GM12878 (cell line): ENCODE results near the gene ZDHHC14. TPM values are rescaled to one million over a fixed set of nuclear protein-coding genes. Genes with fewer than 3 reads are reported as not detected.

Source experiments
- ATF7 ChIP-seq: fragments of 450-650 bp; IDR thresholded peaks from 2 replicates; pipeline ENCODE4 v1.6.1; 2016; ENCODE audit warnings: low read depth, mild to moderate bottlenecking
- BRCA1 ChIP-seq: IDR thresholded peaks from 2 replicates; pipeline ENCODE4 v1.6.1; 2011; ENCODE audit warnings: low read depth, low read length, improper control_type of control experiment
- CBX5 ChIP-seq: sonication (generic); IDR thresholded peaks from 2 replicates; pipeline ENCODE4 v1.6.1; 2016; ENCODE audit warnings: low read depth, moderate library complexity, mild to moderate bottlenecking, inconsistent platforms
- E2F8 ChIP-seq: fragments of 450-650 bp; IDR thresholded peaks from 2 replicates; pipeline ENCODE4 v1.6.1; 2018; ENCODE audit warnings: mild to moderate bottlenecking, low read depth, moderate library complexity; ENCODE audit not compliant: partially characterized antibody
- EED ChIP-seq: sonication (generic); IDR thresholded peaks from 2 replicates; pipeline ENCODE4 v1.6.1; 2016; ENCODE audit warnings: antibody characterized with exemption, low read depth
- FOS ChIP-seq: IDR thresholded peaks from 3 replicates; pipeline ENCODE4 v1.6.1; 2011; ENCODE audit warnings: borderline replicate concordance; ENCODE audit not compliant: insufficient read length; ENCODE audit errors: extremely low read depth
- PKNOX1 ChIP-seq: fragments of 450-650 bp; IDR thresholded peaks from 2 replicates; pipeline ENCODE4 v1.6.1; 2016; ENCODE audit warnings: mild to moderate bottlenecking
- PRDM15 ChIP-seq: fragments of 450-650 bp; formaldehyde crosslinking; IDR thresholded peaks from 2 replicates; pipeline ENCODE4 v1.4.0; 2020; ENCODE audit warnings: mild to moderate bottlenecking, moderate library complexity
- SMC3 ChIP-seq: IDR thresholded peaks from 2 replicates; pipeline ENCODE4 v1.6.1; 2011; ENCODE audit warnings: low read length, improper control_type of control experiment, borderline replicate concordance
- STAT3 ChIP-seq: IDR thresholded peaks from 2 replicates; pipeline ENCODE4 v1.6.1; 2011; ENCODE audit warnings: low read depth, low read length, improper control_type of control experiment
- polyA plus RNA-seq, 11 experiments: library from polyadenylated mRNA; depleted of rRNA in 4 of 11; unstranded in 6 of 11; stranded (reverse) in 5 of 11; fragments of >200 nt; fragmentation: Nextera tagmentation in 4 of 11; fragmentation: Illumina TruSeq in 1 of 11; extraction: Ambion mirVana in 4 of 11; extraction: Trizol in 1 of 11; gene quantifications; 1 replicate in 1 of 11; 2 replicates in 10 of 11; pipeline versions ENCODE4 v1.2.1 to v1.2.3, GENCODE V29; 2011 to 2016; ENCODE audit warnings: inconsistent platforms in 2 of 11, missing spikeins in 2 of 11, low read depth in 1 of 11
- total RNA-seq, 4 experiments: library from RNA; depleted of rRNA in 3 of 4; stranded (reverse); fragments of >200 nt in 3 of 4; fragmentation: Illumina TruSeq in 1 of 4; extraction: Trizol in 1 of 4; gene quantifications; 2 replicates each; pipeline versions ENCODE4 v1.2.1 to v1.2.3, GENCODE V29; 2013 to 2021
- TF ChIP-seq, protein P1 (sequence below): fragments of 450-650 bp; IDR thresholded peaks from 2 replicates; pipeline ENCODE4 v1.6.1; 2018; ENCODE audit warnings: borderline replicate concordance, mild to moderate bottlenecking; ENCODE audit not compliant: partially characterized antibody
- TF ChIP-seq, protein P2 (sequence below): fragments of 450-650 bp; formaldehyde crosslinking; IDR thresholded peaks from 2 replicates; pipeline ENCODE4 v1.4.0; 2022; ENCODE audit warnings: mild to moderate bottlenecking, moderate library complexity
- TF ChIP-seq, protein P3 (sequence below): IDR thresholded peaks from 2 replicates; pipeline ENCODE4 v1.6.1; 2011; ENCODE audit warnings: low read depth, mild to moderate bottlenecking, low read length, moderate library complexity, borderline replicate concordance; ENCODE audit errors: extremely low read depth

ZDHHC14 gene
- total and polyA plus RNA-seq, 10 of the 15 experiments (the other 5 are each of a cell fraction or from before 2014, with no cell fraction given) = 0.15 to 16.0 (median 0.76) TPM; not detected in 1

GRCh38 chr6:157535340-157536222, 154.6 kb downstream of the ZDHHC14 start (continued):
- no peak for TF ChIP-seq E2F8
- no peak for TF ChIP-seq CBX5
- no peak for TF ChIP-seq PRDM15 (CRISPR knock-in tag)
- TF ChIP-seq PKNOX1 = no peak
- TF ChIP-seq, protein P1, sequence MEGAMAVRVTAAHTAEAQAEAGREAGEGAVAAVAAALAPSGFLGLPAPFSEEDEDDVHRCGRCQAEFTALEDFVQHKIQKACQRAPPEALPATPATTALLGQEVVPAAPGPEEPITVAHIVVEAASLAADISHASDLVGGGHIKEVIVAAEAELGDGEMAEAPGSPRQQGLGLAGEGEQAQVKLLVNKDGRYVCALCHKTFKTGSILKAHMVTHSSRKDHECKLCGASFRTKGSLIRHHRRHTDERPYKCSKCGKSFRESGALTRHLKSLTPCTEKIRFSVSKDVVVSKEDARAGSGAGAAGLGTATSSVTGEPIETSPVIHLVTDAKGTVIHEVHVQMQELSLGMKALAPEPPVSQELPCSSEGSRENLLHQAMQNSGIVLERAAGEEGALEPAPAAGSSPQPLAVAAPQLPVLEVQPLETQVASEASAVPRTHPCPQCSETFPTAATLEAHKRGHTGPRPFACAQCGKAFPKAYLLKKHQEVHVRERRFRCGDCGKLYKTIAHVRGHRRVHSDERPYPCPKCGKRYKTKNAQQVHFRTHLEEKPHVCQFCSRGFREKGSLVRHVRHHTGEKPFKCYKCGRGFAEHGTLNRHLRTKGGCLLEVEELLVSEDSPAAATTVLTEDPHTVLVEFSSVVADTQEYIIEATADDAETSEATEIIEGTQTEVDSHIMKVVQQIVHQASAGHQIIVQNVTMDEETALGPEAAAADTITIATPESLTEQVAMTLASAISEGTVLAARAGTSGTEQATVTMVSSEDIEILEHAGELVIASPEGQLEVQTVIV = no peak
- TF ChIP-seq, protein P2, sequence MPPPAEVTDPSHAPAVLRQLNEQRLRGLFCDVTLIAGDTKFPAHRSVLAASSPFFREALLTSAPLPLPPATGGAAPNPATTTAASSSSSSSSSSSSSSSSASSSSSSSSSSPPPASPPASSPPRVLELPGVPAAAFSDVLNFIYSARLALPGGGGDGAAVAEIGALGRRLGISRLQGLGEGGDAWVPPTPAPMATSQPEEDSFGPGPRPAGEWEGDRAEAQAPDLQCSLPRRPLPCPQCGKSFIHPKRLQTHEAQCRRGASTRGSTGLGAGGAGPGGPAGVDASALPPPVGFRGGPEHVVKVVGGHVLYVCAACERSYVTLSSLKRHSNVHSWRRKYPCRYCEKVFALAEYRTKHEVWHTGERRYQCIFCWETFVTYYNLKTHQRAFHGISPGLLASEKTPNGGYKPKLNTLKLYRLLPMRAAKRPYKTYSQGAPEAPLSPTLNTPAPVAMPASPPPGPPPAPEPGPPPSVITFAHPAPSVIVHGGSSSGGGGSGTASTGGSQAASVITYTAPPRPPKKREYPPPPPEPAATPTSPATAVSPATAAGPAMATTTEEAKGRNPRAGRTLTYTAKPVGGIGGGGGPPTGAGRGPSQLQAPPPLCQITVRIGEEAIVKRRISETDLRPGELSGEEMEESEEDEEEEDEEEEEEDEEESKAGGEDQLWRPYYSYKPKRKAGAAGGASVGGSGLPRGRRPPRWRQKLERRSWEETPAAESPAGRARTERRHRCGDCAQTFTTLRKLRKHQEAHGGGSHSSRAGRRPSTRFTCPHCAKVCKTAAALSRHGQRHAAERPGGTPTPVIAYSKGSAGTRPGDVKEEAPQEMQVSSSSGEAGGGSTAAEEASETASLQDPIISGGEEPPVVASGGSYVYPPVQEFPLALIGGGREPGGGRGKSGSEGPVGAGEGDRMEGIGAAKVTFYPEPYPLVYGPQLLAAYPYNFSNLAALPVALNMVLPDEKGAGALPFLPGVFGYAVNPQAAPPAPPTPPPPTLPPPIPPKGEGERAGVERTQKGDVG = no peak
- no peak for TF ChIP-seq FOS
- no peak for TF ChIP-seq BRCA1
- TF ChIP-seq, protein P3, sequence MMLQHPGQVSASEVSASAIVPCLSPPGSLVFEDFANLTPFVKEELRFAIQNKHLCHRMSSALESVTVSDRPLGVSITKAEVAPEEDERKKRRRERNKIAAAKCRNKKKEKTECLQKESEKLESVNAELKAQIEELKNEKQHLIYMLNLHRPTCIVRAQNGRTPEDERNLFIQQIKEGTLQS = no peak
- TF ChIP-seq ATF7 = peak; percentile 92
- TF ChIP-seq STAT3 = no peak
- TF ChIP-seq EED = no peak
- TF ChIP-seq SMC3 = no peak
